SK-N-SH treated with all-trans-retinoic acid at 6 μM for 48 hours (cell line): Measurements from ENCODE around the gene POU4F3.

ENCODE experiments used
- TCF4 ChIP-seq: fragments of 250-450 bp; sonication (Bioruptor Pico); IDR thresholded peaks from 2 replicates; pipeline ENCODE4 v1.8.0; 2021; ENCODE audit warnings: mild to moderate bottlenecking, moderate library complexity, borderline replicate concordance
- ZNF565 ChIP-seq: fragments of 450-650 bp; formaldehyde crosslinking; conservative IDR thresholded peaks from 2 replicates; pipeline ENCODE4 v1.5.0; 2020; ENCODE audit warnings: low read depth, mild to moderate bottlenecking, moderate library complexity
- TF ChIP-seq, protein P1 (sequence below): fragments of 250-450 bp; sonication (Bioruptor Pico); IDR thresholded peaks from 2 replicates; pipeline ENCODE4 v1.5.1; 2020; ENCODE audit warnings: low read depth, mild to moderate bottlenecking, moderate library complexity

DNA sequence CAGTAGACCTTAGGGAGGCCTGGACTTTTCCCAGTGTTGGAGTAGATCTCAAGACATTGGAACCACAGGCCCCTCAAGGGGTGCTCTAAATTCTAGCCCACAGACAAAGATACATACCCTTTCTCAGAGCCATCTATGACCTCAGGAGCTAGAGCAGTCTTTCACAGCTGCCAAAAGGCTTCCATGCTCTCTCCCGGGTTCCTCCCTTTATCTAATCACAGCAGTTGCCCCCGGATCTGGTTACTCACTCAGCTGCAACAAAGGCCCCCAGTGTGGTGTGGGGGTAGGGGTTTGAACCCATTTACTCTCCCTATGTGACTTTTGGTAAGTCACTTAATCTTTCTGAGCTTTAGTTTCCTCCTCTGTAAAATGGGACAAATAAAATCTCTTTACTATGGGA is 27.0 kb downstream of the POU4F3 start:
- no peak for TF ChIP-seq TCF4 (CRISPR knock-in tag)
- TF ChIP-seq ZNF565: no peak
- TF ChIP-seq, protein P1, sequence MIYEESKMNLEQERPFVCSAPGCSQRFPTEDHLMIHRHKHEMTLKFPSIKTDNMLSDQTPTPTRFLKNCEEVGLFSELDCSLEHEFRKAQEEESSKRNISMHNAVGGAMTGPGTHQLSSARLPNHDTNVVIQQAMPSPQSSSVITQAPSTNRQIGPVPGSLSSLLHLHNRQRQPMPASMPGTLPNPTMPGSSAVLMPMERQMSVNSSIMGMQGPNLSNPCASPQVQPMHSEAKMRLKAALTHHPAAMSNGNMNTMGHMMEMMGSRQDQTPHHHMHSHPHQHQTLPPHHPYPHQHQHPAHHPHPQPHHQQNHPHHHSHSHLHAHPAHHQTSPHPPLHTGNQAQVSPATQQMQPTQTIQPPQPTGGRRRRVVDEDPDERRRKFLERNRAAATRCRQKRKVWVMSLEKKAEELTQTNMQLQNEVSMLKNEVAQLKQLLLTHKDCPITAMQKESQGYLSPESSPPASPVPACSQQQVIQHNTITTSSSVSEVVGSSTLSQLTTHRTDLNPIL: no peak
